A673 (cell line): ENCODE measurements around the gene CMTM4. TPM values are rescaled to one million over a fixed set of nuclear protein-coding genes. Genes with fewer than 3 reads are reported as not detected.

Experiments
- BruUV-seq: library from RNA; stranded (reverse); fragments of 400-500 nt; replicated peaks from 2 replicates; lab custom pipeline; 2021; lab: Mats Ljungman, UMichigan
- CTCF ChIA-PET: fragments of 300-600 bp; sonication (Branson Sonifier 250); formaldehyde crosslinking; loops from one replicate; lab custom pipeline; 2022; ENCODE audit warnings: antibody characterized with exemption; lab: Charles Lee
- POLR2A ChIA-PET: fragments of 300-600 bp; sonication (Branson Sonifier 250); formaldehyde crosslinking; loops from one replicate; lab custom pipeline; 2022; ENCODE audit warnings: antibody characterized with exemption; ENCODE audit not compliant: low non-redundant PET; lab: Charles Lee
- DNase-seq: peaks from one replicate; pipeline ENCODE4 v3.0.0-alpha.2; 2015; ENCODE audit warnings: low spot score
- H3K27ac ChIP-seq: fragments of 200-600 bp; sonication (generic); 2 replicates; pipeline ENCODE4 v1.5.1; 2016; ENCODE audit warnings: mixed run types, low read depth, mild to moderate bottlenecking, mixed read lengths, antibody characterized with exemption, low read length; ENCODE audit not compliant: poor library complexity, severe bottlenecking
- H3K27me3 ChIP-seq: fragments of 200-600 bp; sonication (generic); replicated peaks from 2 replicates; pipeline ENCODE4 v1.6.1; 2017; ENCODE audit warnings: mixed run types, low read depth, mild to moderate bottlenecking, mixed read lengths, antibody characterized with exemption, low read length; ENCODE audit not compliant: insufficient read depth, poor library complexity
- H3K36me3 ChIP-seq: fragments of 200-600 bp; sonication (generic); 2 replicates; pipeline ENCODE4 v1.6.1; 2016; ENCODE audit warnings: mixed run types, mild to moderate bottlenecking, mixed read lengths, antibody characterized with exemption, low read length; ENCODE audit not compliant: insufficient read depth, poor library complexity, severe bottlenecking
- H3K4me1 ChIP-seq: fragments of 200-600 bp; sonication (generic); 2 replicates; pipeline ENCODE4 v1.6.1; 2017; ENCODE audit warnings: mixed run types, mild to moderate bottlenecking, mixed read lengths, antibody characterized with exemption, low read length; ENCODE audit not compliant: insufficient read depth, poor library complexity, severe bottlenecking
- H3K4me3 ChIP-seq: fragments of 200-600 bp; sonication (generic); 2 replicates; pipeline ENCODE4 v1.5.1; 2016; ENCODE audit warnings: low read depth, mixed run types, mild to moderate bottlenecking, mixed read lengths, low read length; ENCODE audit not compliant: poor library complexity, severe bottlenecking
- H3K9me3 ChIP-seq: fragments of 200-600 bp; sonication (generic); 2 replicates; pipeline ENCODE4 v1.6.1; 2016; ENCODE audit warnings: mixed run types, low read depth, mild to moderate bottlenecking, mixed read lengths, antibody characterized with exemption, low read length; ENCODE audit not compliant: poor library complexity, severe bottlenecking
- CTCF ChIP-seq: fragments of 300-800, 200-600 bp; sonication (generic); conservative IDR thresholded peaks from 2 replicates; pipeline ENCODE4 v1.5.1; 2017; ENCODE audit warnings: low read depth, mild to moderate bottlenecking, antibody characterized with exemption, low read length, moderate library complexity, mixed read lengths
- EZH2 ChIP-seq: fragments of 200-600 bp; sonication (generic); IDR thresholded peaks from 2 replicates; pipeline ENCODE4 v1.6.1; 2017; ENCODE audit warnings: borderline replicate concordance, low read depth, mild to moderate bottlenecking, mixed read lengths, antibody characterized with exemption, low read length; ENCODE audit not compliant: poor library complexity, severe bottlenecking
- intact Hi-C: fragments of 100-400 bp; cut with micrococcal nuclease; formaldehyde crosslinking; loops from one replicate; pipeline ENCODE4 v1.10.0; 2022; ENCODE audit not compliant: unreplicated experiment
- total RNA-seq: library from RNA; stranded (reverse); gene quantifications from 2 replicates; pipeline ENCODE4 v1.2.3, GENCODE V29; 2021

CMTM4 gene
- total RNA-seq, 1 experiment from 2014 or later = 30.3 TPM

- DNase-seq = no peak
- intact Hi-C loops = no loop called here
- Histone ChIP-seq H3K9me3 (no peaks in the 10 kb centered on the region), H3K36me3 (no peaks in the 10 kb centered on the region), H3K27me3 (no peaks in the 10 kb centered on the region), H3K27ac (no peak overlapping the region), H3K4me3 (no peak overlapping the region), H3K4me1 (no peaks in the 10 kb centered on the region)
- no peak for TF ChIP-seq CTCF
- no peak for TF ChIP-seq EZH2
- ChIA-PET POLR2A (no interaction called here), CTCF (no interaction called here)
- BruUV-seq = no TSS peak
These were observed 16.0 kb upstream of the CMTM4 start for GRCh38 chr16:66712512-66712911.

GRCh38 chr16:66711581-66711980, 15.0 kb upstream of the CMTM4 start:
- Histone ChIP-seq H3K9me3 (no peaks in the 10 kb centered on the region), H3K4me3 (no peak overlapping the region), H3K4me1 (no peaks in the 10 kb centered on the region), H3K36me3 (no peaks in the 10 kb centered on the region), H3K27me3 (no peaks in the 10 kb centered on the region), H3K27ac (no peak overlapping the region)
- CTCF ChIA-PET = no interaction called here
- intact Hi-C loops = no loop called here
- no TSS peak for BruUV-seq
- POLR2A ChIA-PET = no interaction called here
- TF ChIP-seq EZH2 (no peak), CTCF (no peak)
- DNase-seq = no peak

GRCh38 chr16:66706506-66706880, 9.9 kb upstream of the CMTM4 start:
- no peaks in the 10 kb centered on the region for H3K4me1 ChIP-seq
- POLR2A ChIA-PET = no interaction called here
- no peak overlapping the region for H3K4me3 ChIP-seq
- DNase-seq = no peak
- intact Hi-C loops = no loop called here
- H3K27me3 ChIP-seq = no peaks in the 10 kb centered on the region
- CTCF ChIA-PET = no interaction called here
- no peak for TF ChIP-seq EZH2
- no peak overlapping the region for H3K27ac ChIP-seq
- no peaks in the 10 kb centered on the region for H3K36me3 ChIP-seq
- BruUV-seq = no TSS peak
- no peaks in the 10 kb centered on the region for H3K9me3 ChIP-seq
